WTC11 (cell line): ENCODE results near the gene PCK2.

Experiments
- ATF1 ChIP-seq: sonication (generic); formaldehyde crosslinking; IDR thresholded peaks from 2 replicates; pipeline ENCODE4 v1.8.1; 2023; ENCODE audit warnings: mild to moderate bottlenecking, moderate library complexity, missing genetic modification reagents
- ATF6 ChIP-seq: sonication (generic); formaldehyde crosslinking; IDR thresholded peaks from 2 replicates; pipeline ENCODE4 v1.8.1; 2023; ENCODE audit warnings: mild to moderate bottlenecking, missing genetic modification reagents
- CTCF ChIP-seq: fragments of 200-600 bp; IDR thresholded peaks from 2 replicates; pipeline ENCODE4 v1.8.0; 2022; ENCODE audit warnings: antibody characterized with exemption
- PREB ChIP-seq: sonication (generic); formaldehyde crosslinking; IDR thresholded peaks from 2 replicates; pipeline ENCODE4 v1.8.1; 2022; ENCODE audit warnings: mild to moderate bottlenecking, missing genetic modification reagents, moderate library complexity, borderline replicate concordance
- USF2 ChIP-seq: sonication (generic); formaldehyde crosslinking; IDR thresholded peaks from 2 replicates; pipeline ENCODE4 v1.8.1; 2023; ENCODE audit warnings: mild to moderate bottlenecking, missing genetic modification reagents, moderate library complexity
- ZNF423 ChIP-seq: fragments of 250-450 bp; sonication (Bioruptor Pico); IDR thresholded peaks from 2 replicates; pipeline ENCODE4 v2.1.2; 2022; ENCODE audit warnings: mild to moderate bottlenecking, moderate library complexity

DNA sequence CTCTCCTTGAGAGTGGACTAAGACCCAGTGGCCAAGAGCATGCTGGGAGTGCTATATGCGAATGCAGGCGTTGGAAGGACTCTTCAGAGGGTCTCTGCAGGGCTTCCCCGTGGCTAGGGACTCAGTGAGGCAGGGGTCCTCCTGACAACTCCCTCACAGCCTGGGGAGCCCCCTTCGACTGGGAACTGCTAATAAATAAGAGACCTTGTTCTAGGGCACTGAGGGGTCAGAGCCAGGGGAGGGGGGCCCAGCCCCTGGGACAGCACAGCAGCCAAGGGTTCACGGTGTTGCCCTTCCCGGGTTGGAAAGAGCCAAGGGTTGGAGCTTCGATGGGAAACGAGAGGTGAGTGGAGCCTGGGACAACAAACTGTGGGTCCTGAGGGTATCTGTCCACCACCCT lies 28.7 kb upstream of the PCK2 start:
- TF ChIP-seq ZNF423 (CRISPR knock-in tag) (no peak), ATF6 (CRISPR knock-in tag) (no peak), ATF1 (no peak), CTCF (no peak), USF2 (CRISPR knock-in tag) (no peak), PREB (CRISPR knock-in tag) (no peak)
